PFSK-1 (cell line): ENCODE data around the gene CCS.

Source experiments
- POLR2AphosphoS5 ChIP-seq: IDR thresholded peaks from 2 replicates; pipeline ENCODE4 v1.6.1; 2012; ENCODE audit warnings: low read depth, mild to moderate bottlenecking, control low read depth, low read length, moderate library complexity
- REST ChIP-seq, 2 experiments: IDR thresholded peaks; 2 replicates each; pipeline versions ENCODE4 v1.6.1 to v1.8.0; 2011 to 2012; ENCODE audit warnings: low read depth in 2 of 2, low read length in 2 of 2, control low read depth in 1 of 2, inconsistent platforms in 1 of 2, mild to moderate bottlenecking in 1 of 2, moderate library complexity in 1 of 2; ENCODE audit not compliant: insufficient read depth in 1 of 2
- SIN3A ChIP-seq: IDR thresholded peaks from 2 replicates; pipeline ENCODE4 v1.6.1; 2012; ENCODE audit warnings: mild to moderate bottlenecking, low read length, moderate library complexity, borderline replicate concordance; ENCODE audit not compliant: insufficient read depth
- TAF1 ChIP-seq: IDR thresholded peaks from 2 replicates; pipeline ENCODE4 v1.6.1; 2012; ENCODE audit warnings: low read length, control low read depth, borderline replicate concordance; ENCODE audit not compliant: insufficient read depth

DNA sequence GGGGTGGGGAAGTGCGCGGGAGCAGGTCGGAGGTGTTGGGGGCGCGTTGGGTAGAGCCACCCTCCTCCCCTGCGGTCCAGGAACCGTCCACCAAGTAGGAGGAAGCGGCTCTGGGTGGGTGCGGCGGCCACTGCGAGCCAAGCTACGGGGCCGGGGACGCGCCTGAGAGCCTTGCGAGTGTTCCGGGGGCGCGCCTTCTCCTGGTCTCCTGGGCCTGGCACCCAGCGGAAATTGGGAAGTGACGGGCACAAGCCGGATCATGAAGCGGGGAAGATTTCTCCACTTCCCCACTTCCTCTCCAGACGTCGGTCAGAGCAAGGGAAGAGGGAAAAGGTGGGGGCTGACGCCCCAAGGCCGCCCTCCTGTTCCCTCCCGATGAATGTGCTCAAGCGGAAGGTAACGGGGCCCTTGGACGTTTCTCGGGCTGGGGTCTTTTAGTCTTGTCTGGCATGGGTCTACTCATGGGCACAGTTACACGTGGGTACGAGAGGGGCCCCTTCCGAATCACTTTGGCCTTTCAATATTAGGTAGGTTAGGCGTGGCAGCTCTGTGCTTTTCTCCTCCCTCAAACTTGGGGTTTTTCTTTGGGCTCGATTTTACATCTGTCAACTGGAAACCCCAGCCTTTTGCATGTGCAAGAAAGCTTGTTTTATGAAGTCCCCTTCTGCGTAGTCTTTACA, 24.3 kb downstream of the CCS start:
- TF ChIP-seq REST (IDR thresholded peaks at IDR 0.05; ENCODE audit: insufficient read depth in 1 of 2, low read depth in 2 of 2, low read length in 2 of 2) (no peak), TAF1 (no peak), SIN3A (0 out of 2 replicates have a peak, but pooled peaks have one; percentile 18), POLR2AphosphoS5 (no peak)
